Endometrium (tissue), 2 donors: Measurements from ENCODE around the gene DMXL2.
"Not testable (repeated sequence)": the region's sequence is repeated elsewhere in the genome, so short reads cannot be mapped to it uniquely, and the experiment has no call there.

Source experiments
- FAIRE-seq: peaks from 2 replicates; lab custom pipeline; 2012; peaks lifted over from hg19 to GRCh38; lab: Jason Lieb, UNC
- donor health status: control.
- donor health status: control.

The DMXL2 gene

GRCh38 chr15:51576286-51576850 lies 46.2 kb downstream of the DMXL2 start:
- FAIRE-seq: no peak

GRCh38 chr15:51575775-51576174 lies 46.8 kb downstream of the DMXL2 start:
- no peak for FAIRE-seq

- not testable (repeated sequence) for FAIRE-seq
These were observed 49.2 kb downstream of the DMXL2 start for GRCh38 chr15:51573352-51573751.

- FAIRE-seq: not testable (repeated sequence)
These were observed 53.4 kb downstream of the DMXL2 start for GRCh38 chr15:51568939-51569784.

- no peak for FAIRE-seq
These were observed 61.3 kb downstream of the DMXL2 start for GRCh38 chr15:51561271-51561670.

- no peak for FAIRE-seq
These were observed 63.7 kb downstream of the DMXL2 start for GRCh38 chr15:51558876-51559275.

- FAIRE-seq: no peak
These were observed 64.2 kb downstream of the DMXL2 start for GRCh38 chr15:51558411-51558810.

GRCh38 chr15:51550841-51551240 lies 71.7 kb downstream of the DMXL2 start:
- no peak for FAIRE-seq

- no peak for FAIRE-seq
These were observed 74.9 kb downstream of the DMXL2 start for GRCh38 chr15:51547656-51548055.

GRCh38 chr15:51536965-51537574 lies 85.5 kb downstream of the DMXL2 start:
- no peak for FAIRE-seq

GRCh38 chr15:51533672-51534398 lies 88.7 kb downstream of the DMXL2 start:
- FAIRE-seq: no peak

- no peak for FAIRE-seq
These were observed 95.6 kb downstream of the DMXL2 start for GRCh38 chr15:51526955-51527354.

GRCh38 chr15:51524376-51524775 lies 98.2 kb downstream of the DMXL2 start:
- no peak for FAIRE-seq

GRCh38 chr15:51516291-51516690 lies 106.3 kb downstream of the DMXL2 start:
- FAIRE-seq: no peak

- FAIRE-seq: no peak
These were observed 117.3 kb downstream of the DMXL2 start for GRCh38 chr15:51505251-51505650.

- no peak for FAIRE-seq
These were observed 119.6 kb downstream of the DMXL2 start for GRCh38 chr15:51503003-51503402.

GRCh38 chr15:51499379-51499976 lies 123.1 kb downstream of the DMXL2 start:
- no peak for FAIRE-seq

- no peak for FAIRE-seq
These were observed 124.8 kb downstream of the DMXL2 start for GRCh38 chr15:51497806-51498205.

- FAIRE-seq: no peak
These were observed 126.3 kb downstream of the DMXL2 start for GRCh38 chr15:51496246-51496645.

- no peak for FAIRE-seq
These were observed 127.9 kb downstream of the DMXL2 start for GRCh38 chr15:51494411-51495314.

GRCh38 chr15:51493892-51494291 lies 128.7 kb downstream of the DMXL2 start:
- no peak for FAIRE-seq
